ENCODE measurements around the gene NARS2. TPM values are rescaled to one million over a fixed set of nuclear protein-coding genes. Genes with fewer than 3 reads are reported as not detected.

The NARS2 gene
- total and polyA plus RNA-seq, 7 donors = 12.8 to 22.3 (median 14.5) TPM

DNA sequence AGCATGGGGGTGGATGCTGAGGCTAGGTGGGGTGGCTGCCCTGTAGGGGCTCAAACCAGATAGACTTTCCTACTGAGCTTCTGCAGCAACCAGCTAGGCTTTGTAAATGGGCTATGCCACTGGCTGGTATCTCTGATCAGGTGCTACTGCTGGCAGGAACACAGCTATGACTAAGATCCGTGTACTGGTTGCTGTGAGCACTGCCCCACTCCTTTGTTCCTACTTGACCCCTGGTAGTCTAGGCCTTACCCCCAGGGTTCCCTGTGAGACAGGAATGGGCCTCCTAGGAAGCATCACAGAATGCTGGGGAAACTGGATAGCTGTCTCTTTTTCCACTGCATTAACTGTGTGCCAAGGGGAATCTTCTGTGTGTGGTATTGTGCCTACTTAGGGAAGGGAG is 98.6 kb downstream of the NARS2 start:
- TF ChIP-seq, protein P1, sequence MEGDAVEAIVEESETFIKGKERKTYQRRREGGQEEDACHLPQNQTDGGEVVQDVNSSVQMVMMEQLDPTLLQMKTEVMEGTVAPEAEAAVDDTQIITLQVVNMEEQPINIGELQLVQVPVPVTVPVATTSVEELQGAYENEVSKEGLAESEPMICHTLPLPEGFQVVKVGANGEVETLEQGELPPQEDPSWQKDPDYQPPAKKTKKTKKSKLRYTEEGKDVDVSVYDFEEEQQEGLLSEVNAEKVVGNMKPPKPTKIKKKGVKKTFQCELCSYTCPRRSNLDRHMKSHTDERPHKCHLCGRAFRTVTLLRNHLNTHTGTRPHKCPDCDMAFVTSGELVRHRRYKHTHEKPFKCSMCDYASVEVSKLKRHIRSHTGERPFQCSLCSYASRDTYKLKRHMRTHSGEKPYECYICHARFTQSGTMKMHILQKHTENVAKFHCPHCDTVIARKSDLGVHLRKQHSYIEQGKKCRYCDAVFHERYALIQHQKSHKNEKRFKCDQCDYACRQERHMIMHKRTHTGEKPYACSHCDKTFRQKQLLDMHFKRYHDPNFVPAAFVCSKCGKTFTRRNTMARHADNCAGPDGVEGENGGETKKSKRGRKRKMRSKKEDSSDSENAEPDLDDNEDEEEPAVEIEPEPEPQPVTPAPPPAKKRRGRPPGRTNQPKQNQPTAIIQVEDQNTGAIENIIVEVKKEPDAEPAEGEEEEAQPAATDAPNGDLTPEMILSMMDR (IDR thresholded peaks at IDR 0.05) = no peak
- Histone ChIP-seq H3K4me3 (no peak overlapping the region), H3K9me3 (no peaks in the 10 kb centered on the region), H3K27ac (no peak overlapping the region), H3K27me3 (ENCODE audit: insufficient read depth in 3 of 3, low read length in 2 of 3) (no peaks in the 10 kb centered on the region), H3K36me3 (ENCODE audit: insufficient read depth in 1 of 2, low read depth in 1 of 2) (peaks cover 0 to 9% of the 10 kb centered on the region in 2 donors), H3K4me1 (no peaks in the 10 kb centered on the region)
- no peak for DNase-seq
- ATAC-seq = no peak
- 44 to 68% (median 57%) methylated on average over 1 of the region's 1 CpG for WGBS, 3 donors
- intact Hi-C loops (cut with DNase I) = no loop called here

DNA sequence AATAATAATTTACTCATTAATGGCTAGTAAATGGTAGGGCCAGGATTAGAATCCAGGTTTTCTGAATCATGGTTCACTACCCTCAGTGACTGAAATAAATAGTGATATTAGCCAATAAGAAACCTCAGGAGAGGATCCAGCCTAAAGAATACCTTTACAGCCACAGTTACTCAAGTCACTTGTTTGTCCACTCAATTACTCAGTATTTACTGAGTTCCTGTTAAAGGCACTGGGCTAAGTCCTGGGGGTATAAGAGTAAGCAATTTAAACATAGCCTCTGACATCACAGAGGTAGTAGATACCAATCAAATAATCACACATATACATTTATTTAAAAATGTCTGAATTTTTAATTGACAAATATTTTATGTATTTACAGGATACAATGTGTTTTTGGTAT is 100.2 kb downstream of the NARS2 start:
- no peaks in the 10 kb centered on the region for H3K9me3 ChIP-seq
- no peak overlapping the region for H3K4me3 ChIP-seq
- peaks cover 0 to 9% of the 10 kb centered on the region in 2 donors for H3K36me3 ChIP-seq (ENCODE audit: insufficient read depth in 1 of 2, low read depth in 1 of 2)
- intact Hi-C loops (cut with DNase I) = no loop called here
- ATAC-seq (no peak), DNase-seq (no peak)
- H3K27ac ChIP-seq = no peak overlapping the region
- no peaks in the 10 kb centered on the region for H3K4me1 ChIP-seq
- TF ChIP-seq, protein P1 (IDR thresholded peaks at IDR 0.05) = no peak
- H3K27me3 ChIP-seq (ENCODE audit: insufficient read depth in 3 of 3, low read length in 2 of 3) = no peaks in the 10 kb centered on the region

DNA sequence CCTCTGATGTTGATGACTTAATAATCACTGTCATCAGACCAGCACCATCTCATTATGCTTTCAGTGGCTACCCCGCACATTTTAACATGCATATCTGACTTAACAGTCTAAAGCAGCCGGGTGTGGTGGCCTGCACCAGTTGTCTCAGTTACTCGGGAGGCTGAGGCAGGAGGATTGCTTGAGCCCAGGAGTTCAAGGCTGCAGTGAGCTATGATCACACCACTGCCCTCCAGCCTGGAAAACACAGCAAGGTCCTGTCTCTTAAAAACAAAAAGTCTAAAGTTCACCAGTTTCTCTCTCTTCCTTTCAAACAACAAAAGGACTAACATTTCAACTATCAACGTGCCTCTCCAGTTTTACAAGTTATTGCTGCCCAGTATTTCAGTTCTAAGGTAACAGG is 101.8 kb downstream of the NARS2 start:
- DNase-seq (no peak), ATAC-seq (no peak)
- Histone ChIP-seq H3K4me1 (no peaks in the 10 kb centered on the region), H3K4me3 (no peak overlapping the region), H3K27ac (no peak overlapping the region), H3K36me3 (ENCODE audit: insufficient read depth in 1 of 2, low read depth in 1 of 2) (peaks cover 0 to 1% of the 10 kb centered on the region in 2 donors), H3K27me3 (ENCODE audit: insufficient read depth in 3 of 3, low read length in 2 of 3) (no peaks in the 10 kb centered on the region), H3K9me3 (no peaks in the 10 kb centered on the region)
- 91 to 94% (median 94%) methylated on average over 4 of the region's 4 CpGs for WGBS, 3 donors
- TF ChIP-seq, protein P1 (IDR thresholded peaks at IDR 0.05) = no peak
- intact Hi-C loops (cut with DNase I) = no loop called here

DNA sequence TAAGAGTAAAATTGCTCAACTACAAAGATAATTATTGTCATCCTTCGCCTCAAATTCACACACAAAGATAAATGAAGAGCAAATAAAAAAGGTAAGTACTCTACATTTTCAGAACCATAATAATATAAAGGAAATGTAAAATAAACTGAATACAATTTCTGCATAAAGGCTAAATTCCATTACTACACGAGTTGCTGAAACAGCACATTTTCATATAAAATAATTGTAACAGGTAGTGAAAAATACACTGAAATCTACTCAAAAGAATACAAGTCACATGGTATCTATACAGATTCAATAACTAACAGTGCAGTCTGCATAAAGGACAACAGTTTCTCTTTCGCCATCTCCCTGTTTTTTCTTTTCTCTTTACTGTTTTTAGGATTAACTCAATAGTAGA is 102.3 kb downstream of the NARS2 start:
- ATAC-seq (no peak), DNase-seq (no peak)
- TF ChIP-seq, protein P1 (IDR thresholded peaks at IDR 0.05) = no peak
- Histone ChIP-seq H3K9me3 (no peaks in the 10 kb centered on the region), H3K27ac (no peak overlapping the region), H3K27me3 (ENCODE audit: insufficient read depth in 3 of 3, low read length in 2 of 3) (no peaks in the 10 kb centered on the region), H3K4me3 (no peak overlapping the region), H3K36me3 (ENCODE audit: insufficient read depth in 1 of 2, low read depth in 1 of 2) (peaks cover 0 to 5% of the 10 kb centered on the region in 2 donors), H3K4me1 (no peaks in the 10 kb centered on the region)
- 93 to 97% (median 97%) methylated on average over 3 of the region's 3 CpGs for WGBS, 3 donors
- intact Hi-C loops (cut with DNase I) = no loop called here

DNA sequence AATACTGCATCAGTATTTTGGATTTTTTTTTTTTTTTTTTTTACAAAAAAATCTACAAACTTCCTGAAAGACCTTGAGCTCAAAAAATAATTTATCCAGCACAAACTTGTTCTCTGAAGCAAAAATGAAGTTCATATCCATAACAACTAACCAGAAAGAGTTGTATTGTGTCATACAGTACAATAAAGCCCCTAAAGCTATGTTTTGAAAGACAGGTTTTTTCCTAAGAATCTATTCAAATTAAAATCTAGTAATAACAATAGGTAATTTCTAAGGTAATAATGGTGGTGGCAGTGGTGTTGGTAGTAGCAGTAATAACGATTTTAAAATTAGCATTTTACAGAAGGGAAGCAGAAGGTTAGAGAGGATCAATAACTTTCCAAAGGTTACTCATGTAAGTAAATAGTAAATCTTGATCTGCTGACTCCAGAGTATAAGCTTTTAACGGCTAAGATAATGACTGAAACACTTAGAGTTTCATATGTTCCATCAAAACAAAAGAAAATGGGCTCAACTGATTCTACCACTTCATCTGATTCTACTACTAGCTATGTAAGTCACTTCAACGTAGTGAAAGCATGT is 103.7 kb downstream of the NARS2 start:
- TF ChIP-seq, protein P1 (IDR thresholded peaks at IDR 0.05) = no peak
- Histone ChIP-seq H3K27me3 (ENCODE audit: insufficient read depth in 3 of 3, low read length in 2 of 3) (no peaks in the 10 kb centered on the region), H3K36me3 (ENCODE audit: insufficient read depth in 1 of 2, low read depth in 1 of 2) (peaks cover 0 to 5% of the 10 kb centered on the region in 2 donors), H3K27ac (no peak overlapping the region), H3K9me3 (no peaks in the 10 kb centered on the region), H3K4me3 (no peak overlapping the region), H3K4me1 (no peaks in the 10 kb centered on the region)
- DNase-seq (no peak), ATAC-seq (no peak)
- 77 to 85% (median 83%) methylated on average over 3 of the region's 3 CpGs for WGBS, 3 donors
- intact Hi-C loops (cut with DNase I) = no loop called here
